Activated CD4-positive, alpha-beta T cell treated with anti-CD3 and anti-CD28 coated beads, Interleukin-2, Interleukin-6, amounts not matched to agents 100 ng/mL and 50 ng/mL, durations not matched to agents 16 hours and 8 hours (primary cell): ENCODE data around the gene ZNF362.

Experiments used
- DNase-seq: peaks from one replicate; pipeline ENCODE4 v3.0.0-alpha.2; 2020

The ZNF362 gene

GRCh38 chr1:33330361-33330890 lies 74.1 kb downstream of the ZNF362 start:
- no peak for DNase-seq

- no peak for DNase-seq
These were observed 74.6 kb downstream of the ZNF362 start for GRCh38 chr1:33330906-33331305.

GRCh38 chr1:33331444-33332356 lies 75.4 kb downstream of the ZNF362 start:
- no peak for DNase-seq

DNA sequence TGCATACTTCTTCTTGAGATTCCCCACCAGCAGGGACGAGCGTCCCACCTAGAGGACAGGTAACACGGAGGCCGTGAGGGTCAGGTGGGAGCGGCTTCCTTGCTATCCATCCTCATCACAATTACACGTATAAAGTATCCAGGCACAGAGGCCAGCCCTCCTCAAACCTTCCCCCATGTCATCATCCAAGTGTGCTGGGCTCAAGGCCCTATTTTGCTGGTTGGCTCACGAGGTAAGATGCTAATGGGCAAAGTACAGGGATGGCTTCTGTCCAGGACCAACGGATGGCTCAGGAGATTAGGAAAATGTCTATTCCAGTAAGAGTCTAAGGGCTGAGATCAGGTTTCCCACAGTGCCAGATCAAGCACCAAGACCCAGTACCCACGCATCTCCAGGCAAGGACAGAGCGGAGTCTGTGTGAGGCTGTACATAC lies 76.1 kb downstream of the ZNF362 start:
- DNase-seq, result no peak

GRCh38 chr1:33332881-33333280 lies 76.6 kb downstream of the ZNF362 start:
- no peak for DNase-seq

DNA sequence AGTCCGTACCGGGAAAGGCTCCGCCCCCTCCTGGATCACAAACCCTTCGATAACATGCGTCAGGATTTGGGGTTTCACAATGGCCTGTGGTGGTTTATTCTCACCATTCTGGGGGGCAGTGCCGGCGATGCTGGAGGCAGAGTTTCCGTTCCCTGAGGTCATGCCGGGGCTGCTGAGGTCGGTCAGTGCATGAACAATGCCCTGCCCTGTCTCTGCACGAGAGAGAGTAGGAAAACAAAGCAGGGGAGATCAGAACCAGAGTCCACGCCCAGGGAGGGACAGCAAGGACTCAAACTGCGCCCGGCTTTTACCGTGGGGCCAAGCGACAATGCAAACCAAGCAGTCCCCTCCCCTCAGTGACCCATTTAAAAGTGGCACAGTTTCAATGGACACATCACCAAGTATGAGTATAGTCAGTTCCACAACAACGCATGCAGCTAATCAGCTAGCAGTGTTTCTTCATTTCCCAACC lies 77.8 kb downstream of the ZNF362 start:
- DNase-seq, result no peak

DNA sequence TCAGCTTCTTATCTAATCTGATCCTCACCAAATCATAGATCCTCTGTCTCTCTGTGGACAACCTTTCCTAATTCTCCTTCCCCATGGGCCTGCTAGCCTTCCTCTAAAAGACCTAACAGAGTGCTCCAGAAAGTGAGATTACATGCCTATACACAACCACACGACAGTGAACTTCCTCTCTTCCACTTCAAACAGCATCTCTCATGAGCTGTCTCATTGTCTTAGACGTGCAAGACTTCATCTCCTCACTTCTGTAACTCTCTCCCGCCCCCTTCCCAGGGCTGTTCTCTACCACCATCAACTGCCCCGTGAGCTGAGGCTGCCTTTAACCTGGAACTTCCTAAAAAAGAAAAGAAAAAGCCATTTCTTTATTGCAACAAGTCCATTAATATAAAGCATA lies 78.7 kb downstream of the ZNF362 start:
- DNase-seq, result no peak

GRCh38 chr1:33336580-33336979 lies 80.3 kb downstream of the ZNF362 start:
- DNase-seq, result no peak

DNA sequence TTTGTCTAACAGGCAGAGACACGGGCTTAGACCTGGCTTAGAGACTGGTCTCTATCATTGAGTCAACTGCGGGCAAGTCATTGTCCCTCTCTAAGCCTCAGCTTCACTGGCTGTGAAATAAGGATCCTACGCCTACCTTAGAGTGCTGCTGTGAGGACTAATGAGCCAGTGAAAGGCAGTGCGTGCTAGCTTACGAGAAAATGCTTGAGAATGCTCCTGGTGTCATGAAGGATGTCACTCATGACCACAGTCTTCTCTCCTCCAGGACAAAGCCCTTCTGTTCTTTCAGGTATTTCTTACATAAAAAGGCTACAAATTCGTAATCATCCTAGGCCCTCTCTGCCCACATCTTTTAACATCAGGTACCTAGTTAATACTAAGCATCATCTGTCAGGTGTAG lies 81.1 kb downstream of the ZNF362 start:
- no peak for DNase-seq

DNA sequence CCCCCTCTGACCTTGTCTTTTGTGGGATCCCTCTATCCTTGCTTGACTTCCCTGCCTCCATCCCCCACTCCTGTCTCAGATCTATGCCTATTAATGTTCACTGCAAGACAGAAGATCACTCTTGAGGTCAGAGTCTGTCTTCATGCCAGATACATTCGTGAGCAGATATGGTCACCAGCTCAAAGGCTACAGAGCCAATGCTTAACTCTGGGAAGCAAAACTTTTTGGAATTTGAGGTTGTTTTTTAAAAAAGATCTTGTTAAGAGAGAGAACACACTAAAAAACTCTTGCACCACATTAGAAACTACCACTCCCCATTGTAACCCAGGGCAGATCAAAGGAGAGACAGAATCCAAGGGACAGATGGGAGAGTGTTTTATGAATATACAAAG lies 81.8 kb downstream of the ZNF362 start:
- DNase-seq, result no peak

- DNase-seq, result no peak
These were observed 82.3 kb downstream of the ZNF362 start for GRCh38 chr1:33338440-33339211.

DNA sequence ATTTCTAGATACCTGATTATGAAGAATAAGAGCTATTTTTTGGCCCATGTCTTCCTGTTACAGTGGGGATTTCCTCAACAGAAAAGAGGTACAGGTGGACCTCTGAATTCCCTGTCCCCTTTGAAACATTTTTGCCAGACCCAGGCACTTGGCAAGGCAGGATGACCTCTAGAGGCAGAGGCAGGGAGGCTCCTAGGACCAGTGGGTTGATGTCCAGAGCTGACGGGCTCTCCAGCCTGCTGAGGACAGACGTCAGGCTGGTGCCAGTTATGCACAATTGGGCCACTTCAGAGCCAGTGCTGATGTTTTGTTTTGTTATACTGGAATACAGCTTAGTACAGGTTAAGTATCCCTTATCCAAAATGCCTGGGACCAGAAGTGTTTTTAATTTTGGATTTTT lies 83.1 kb downstream of the ZNF362 start:
- no peak for DNase-seq

GRCh38 chr1:33341190-33341589 lies 84.9 kb downstream of the ZNF362 start:
- no peak for DNase-seq

DNA sequence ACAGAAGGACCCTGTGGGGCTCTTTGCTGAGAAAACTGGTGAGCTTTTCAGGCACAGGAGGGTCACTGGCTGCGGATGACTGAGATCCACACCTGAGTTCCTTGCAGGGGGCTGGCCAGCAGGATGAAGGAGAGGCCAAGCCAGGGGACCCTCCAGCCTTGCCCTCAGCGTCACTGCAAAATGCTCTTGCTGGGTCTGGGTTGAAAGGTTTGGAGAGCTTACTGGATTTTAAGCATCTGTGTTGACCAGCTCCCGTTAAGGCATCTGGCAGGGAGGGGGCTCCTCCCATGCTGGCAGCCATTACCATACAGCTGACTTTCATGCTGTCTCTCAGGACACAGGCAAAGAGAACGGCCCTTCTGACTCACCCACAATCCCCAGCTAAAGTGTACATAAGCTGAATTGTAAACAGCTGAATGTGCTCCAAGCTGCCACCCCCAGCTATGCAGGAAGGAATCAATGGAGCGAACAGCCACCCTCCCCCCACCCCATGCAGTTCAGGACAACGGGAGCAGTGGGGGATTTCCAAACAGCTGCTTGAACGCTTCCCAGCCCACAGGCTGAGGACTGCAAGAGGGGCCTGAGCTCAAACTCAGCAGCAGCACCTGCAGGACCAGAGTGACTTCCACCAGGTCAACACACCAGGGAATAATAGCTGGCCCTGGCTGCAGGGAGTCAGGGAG lies 85.9 kb downstream of the ZNF362 start:
- DNase-seq, result no peak

- DNase-seq, result no peak
These were observed 87.2 kb downstream of the ZNF362 start for GRCh38 chr1:33343539-33343938.

DNA sequence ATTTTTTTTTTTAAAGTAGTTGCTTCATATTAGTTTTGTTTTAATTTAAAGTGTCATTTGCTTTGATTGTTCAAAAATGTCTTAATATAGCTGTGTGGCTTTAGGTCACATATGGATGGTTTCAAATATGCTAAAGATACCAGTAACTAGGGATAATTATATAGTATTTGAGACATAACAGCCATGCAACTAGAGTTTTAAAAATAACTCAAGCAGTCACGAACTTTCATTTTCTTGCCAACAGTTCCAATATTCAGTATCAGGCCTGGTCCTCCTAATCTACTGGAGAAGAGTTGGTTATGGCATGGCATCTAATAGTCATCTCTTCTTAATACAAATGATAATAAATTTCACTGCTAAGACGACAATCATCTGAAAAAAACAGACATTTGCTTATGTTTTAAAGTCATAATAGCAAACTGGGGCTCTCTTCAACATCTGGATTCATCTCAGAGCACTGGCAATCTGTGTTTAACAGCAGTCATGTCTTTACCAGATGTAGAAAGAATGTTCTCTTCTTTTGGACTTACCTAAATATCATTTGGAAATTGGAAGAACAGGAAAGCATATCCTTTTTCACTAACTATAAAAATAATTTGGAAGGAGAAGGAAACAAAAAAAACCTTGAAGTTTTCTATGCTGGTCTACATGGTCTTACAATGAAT lies 88.7 kb downstream of the ZNF362 start:
- no peak for DNase-seq

GRCh38 chr1:33346533-33346926 lies 90.2 kb downstream of the ZNF362 start:
- DNase-seq, result no peak

DNA sequence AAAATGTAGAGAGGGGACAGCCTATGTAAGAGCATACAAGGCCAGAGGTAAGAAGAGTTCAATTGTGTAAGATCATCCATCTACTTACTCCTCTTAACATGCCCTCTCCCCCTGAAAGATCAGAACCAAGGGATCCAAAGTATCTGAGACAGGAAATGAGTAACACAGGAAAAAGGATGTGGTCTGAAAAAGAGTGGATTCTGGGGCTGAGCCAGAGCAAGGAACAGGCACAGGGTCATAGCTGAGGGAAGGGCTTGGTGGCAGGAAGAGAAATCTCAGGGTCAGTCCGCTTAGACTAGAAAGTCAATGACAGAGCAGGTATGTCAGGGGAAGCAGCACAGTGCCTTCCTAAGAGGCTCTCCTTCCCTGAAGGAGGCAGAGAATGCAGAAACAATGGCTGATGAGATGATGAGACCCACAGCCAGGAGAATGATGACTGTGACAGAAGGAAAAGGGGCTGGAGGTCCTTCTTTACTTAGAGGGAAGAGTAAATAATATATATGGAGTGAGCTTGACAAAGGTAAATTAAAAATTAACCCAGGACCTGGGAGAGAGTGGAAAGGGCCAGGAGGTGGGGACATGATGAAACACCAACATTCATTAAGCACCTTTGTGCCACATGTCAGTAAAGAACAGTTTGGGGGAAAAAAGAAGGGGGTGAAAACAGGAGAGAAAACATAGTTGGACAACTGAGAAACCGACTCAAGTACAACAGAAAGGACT lies 90.8 kb downstream of the ZNF362 start:
- peak; percentile 36 for DNase-seq

DNA sequence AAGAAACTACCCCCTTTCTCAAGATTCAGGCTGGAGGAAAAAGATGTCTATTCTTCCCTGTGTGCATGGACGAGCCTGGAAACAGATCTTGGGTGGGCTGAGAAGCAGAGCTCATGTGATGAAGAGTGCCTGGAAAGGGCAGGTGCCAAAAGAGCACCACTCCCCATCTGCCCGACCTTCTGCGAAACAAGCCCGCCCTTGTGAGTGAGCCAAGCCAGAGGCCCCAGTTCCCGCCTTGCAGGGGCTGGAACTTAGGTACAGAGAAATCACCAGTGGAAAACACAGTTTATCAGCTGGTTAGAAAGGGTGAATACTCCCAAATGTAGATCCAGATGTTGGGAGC lies 91.3 kb downstream of the ZNF362 start:
- no peak for DNase-seq

GRCh38 chr1:33348194-33348593 lies 91.9 kb downstream of the ZNF362 start:
- no peak for DNase-seq

- peak; percentile 32 for DNase-seq
These were observed 92.4 kb downstream of the ZNF362 start for GRCh38 chr1:33348676-33349080.
